Thyroid gland (tissue), 4 donors: Measurements from ENCODE around the gene INPP4B.

Experiments used
- POLR2A ChIP-seq, 2 donors: fragments of 450-650 bp; IDR thresholded peaks; one replicate each; pipeline ENCODE4 v1.6.1; 2017; ENCODE audit warnings: antibody characterized with exemption in 2 of 2, mild to moderate bottlenecking in 2 of 2, moderate library complexity in 1 of 2
- TF ChIP-seq, protein P1 (sequence below), 6 experiments: fragments of 200-600 bp in 3 of 6; fragments of 450-650 bp in 3 of 6; sonication (generic) in 3 of 6; IDR thresholded peaks; one replicate each; pipeline ENCODE4 v1.5.1; 2016 to 2019; ENCODE audit warnings: antibody characterized with exemption in 6 of 6, mild to moderate bottlenecking in 2 of 6, inconsistent platforms in 1 of 6, moderate library complexity in 1 of 6

DNA sequence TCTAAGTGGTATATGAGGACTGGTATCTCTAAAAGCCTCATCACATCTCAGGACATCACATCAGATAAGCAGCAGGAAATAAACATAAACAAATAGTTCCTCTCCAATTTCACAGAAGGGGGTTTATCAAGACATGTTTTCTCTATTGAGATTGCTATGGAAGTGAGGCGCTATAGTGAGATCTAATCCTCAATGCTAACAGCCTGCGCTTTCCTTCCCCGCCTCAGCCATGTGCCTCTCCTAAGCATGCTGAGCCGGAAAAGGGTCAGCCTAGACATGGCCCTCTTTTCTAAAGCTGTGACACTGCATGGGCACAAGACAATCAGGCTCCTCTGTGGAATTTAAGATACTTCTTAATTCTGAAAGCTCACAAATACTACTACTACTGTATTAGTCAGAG lies 286.1 kb downstream of the INPP4B start:
- TF ChIP-seq, protein P1, sequence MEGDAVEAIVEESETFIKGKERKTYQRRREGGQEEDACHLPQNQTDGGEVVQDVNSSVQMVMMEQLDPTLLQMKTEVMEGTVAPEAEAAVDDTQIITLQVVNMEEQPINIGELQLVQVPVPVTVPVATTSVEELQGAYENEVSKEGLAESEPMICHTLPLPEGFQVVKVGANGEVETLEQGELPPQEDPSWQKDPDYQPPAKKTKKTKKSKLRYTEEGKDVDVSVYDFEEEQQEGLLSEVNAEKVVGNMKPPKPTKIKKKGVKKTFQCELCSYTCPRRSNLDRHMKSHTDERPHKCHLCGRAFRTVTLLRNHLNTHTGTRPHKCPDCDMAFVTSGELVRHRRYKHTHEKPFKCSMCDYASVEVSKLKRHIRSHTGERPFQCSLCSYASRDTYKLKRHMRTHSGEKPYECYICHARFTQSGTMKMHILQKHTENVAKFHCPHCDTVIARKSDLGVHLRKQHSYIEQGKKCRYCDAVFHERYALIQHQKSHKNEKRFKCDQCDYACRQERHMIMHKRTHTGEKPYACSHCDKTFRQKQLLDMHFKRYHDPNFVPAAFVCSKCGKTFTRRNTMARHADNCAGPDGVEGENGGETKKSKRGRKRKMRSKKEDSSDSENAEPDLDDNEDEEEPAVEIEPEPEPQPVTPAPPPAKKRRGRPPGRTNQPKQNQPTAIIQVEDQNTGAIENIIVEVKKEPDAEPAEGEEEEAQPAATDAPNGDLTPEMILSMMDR (IDR thresholded peaks at IDR 0.05), result no peak
- TF ChIP-seq POLR2A (IDR thresholded peaks at IDR 0.05), result no peak
